Mesangial cell (primary cell): ENCODE results near the gene CMA1. TPM values are rescaled to one million over a fixed set of nuclear protein-coding genes. Genes with fewer than 3 reads are reported as not detected.

Source experiments
- total RNA-seq: library from RNA; depleted of rRNA; stranded (reverse); fragments of >200 nt; gene quantifications from 2 replicates; pipeline ENCODE4 v1.2.3, GENCODE V29; 2015

The CMA1 gene
- total RNA-seq: not detected in 2 replicates

GRCh38 chr14:24508155-24508840 lies at the start of gene CMA1:
Gene CMA1, minus strand, starts transcription at chr14:24508265. Its CDS starts 30 bp downstream, at chr14:24508235.

Other genes starting within 250 kb of the CMA1 start
- 0.65 and 0.89 TPM in 2 replicates for gene TGM1, start 245.1 kb downstream of the CMA1 start, total RNA-seq
- gene RABGGTA, start 236.7 kb downstream of the CMA1 start, total RNA-seq: 33.7 TPM in 2 replicates
- 19.7 and 46.5 TPM in 2 replicates for gene DHRS1, start 208.5 kb downstream of the CMA1 start, total RNA-seq
- 18.1 and 23.1 TPM in 2 replicates for gene NOP9, start 208.4 kb downstream of the CMA1 start, total RNA-seq
- gene CIDEB, start 200.3 kb downstream of the CMA1 start, total RNA-seq: 1.1 and 1.3 TPM in 2 replicates
- gene LTB4R2, start 198.1 kb downstream of the CMA1 start, total RNA-seq: 1.1 and 1.3 TPM in 2 replicates
- gene LTB4R, start 196.8 kb downstream of the CMA1 start, total RNA-seq: 0.98 and 1.9 TPM in 2 replicates
- 0.16 and 1.5 TPM in 2 replicates for gene ADCY4, start 173.2 kb downstream of the CMA1 start, total RNA-seq
- gene RIPK3, start 168.3 kb downstream of the CMA1 start, total RNA-seq: 1.1 and 1.8 TPM in 2 replicates
- gene NFATC4, start 140.1 kb downstream of the CMA1 start, total RNA-seq: 15.3 and 30.9 TPM in 2 replicates
- gene NYNRIN, start 109.3 kb downstream of the CMA1 start, total RNA-seq: 6.7 and 22.6 TPM in 2 replicates
- gene CBLN3, start 78.6 kb downstream of the CMA1 start, total RNA-seq: 0.65 and 1.6 TPM in 2 replicates
- gene KHNYN, start 78.3 kb downstream of the CMA1 start, total RNA-seq: 30.3 and 36.6 TPM in 2 replicates
- gene SDR39U1, start 65.5 kb downstream of the CMA1 start, total RNA-seq: 33.9 and 163 TPM in 2 replicates
- gene CTSG, start 68.0 kb upstream of the CMA1 start, total RNA-seq: not detected in 2 replicates
- gene GZMH, start 101.4 kb upstream of the CMA1 start, total RNA-seq: not detected in 2 replicates
- not detected in 2 replicates for gene GZMB, start 125.9 kb upstream of the CMA1 start, total RNA-seq